Prostate gland (tissue), 2 donors: ENCODE results near the gene SORBS2.

Source experiments
- CTCF ChIP-seq, 4 experiments: fragments of 200-600 bp in 2 of 4; fragments of 450-650 bp in 2 of 4; sonication (generic) in 2 of 4; IDR thresholded peaks; 1 replicate in 3 of 4; 2 replicates in 1 of 4; pipeline ENCODE4 v1.5.1; 2016 to 2019; ENCODE audit warnings: antibody characterized with exemption in 4 of 4, mild to moderate bottlenecking in 2 of 4, moderate library complexity in 2 of 4
- POLR2A ChIP-seq: fragments of 450-650 bp; IDR thresholded peaks from one replicate; pipeline ENCODE4 v1.6.1; 2016; ENCODE audit warnings: antibody characterized with exemption, mild to moderate bottlenecking

GRCh38 chr4:185565696-185566095 is 246.3 kb downstream of the SORBS2 start:
- no peak for TF ChIP-seq POLR2A
- no peak for TF ChIP-seq CTCF (IDR thresholded peaks at IDR 0.05)
